HFFc6 (cell line): ENCODE results near the gene CDRT15. TPM values are rescaled to one million over a fixed set of nuclear protein-coding genes. Genes with fewer than 3 reads are reported as not detected.
A peak's percentile ranks its signal among the peaks of the same experiment; 100 is the strongest.
"Not testable (repeated sequence)": the region's sequence is repeated elsewhere in the genome, so short reads cannot be mapped to it uniquely, and the experiment has no call there.

Experiments used
- DNase-seq: peaks from one replicate; pipeline ENCODE4 v3.0.0-alpha.2; 2018
- H3K27ac Mint-ChIP-seq: 2 replicates; pipeline ENCODE4 v1.8.0; 2020; ENCODE audit warnings: mild to moderate bottlenecking, mixed read lengths
- H3K27me3 Mint-ChIP-seq: 2 replicates; pipeline ENCODE4 v1.8.0; 2021; ENCODE audit warnings: mild to moderate bottlenecking, moderate library complexity, mixed read lengths; ENCODE audit not compliant: insufficient read depth
- H3K36me3 Mint-ChIP-seq: 2 replicates; pipeline ENCODE4 v1.8.0; 2021; ENCODE audit warnings: low read depth, mixed read lengths
- H3K4me1 Mint-ChIP-seq: 2 replicates; pipeline ENCODE4 v1.8.0; 2020; ENCODE audit warnings: low read depth, mixed read lengths
- H3K4me3 Mint-ChIP-seq: 2 replicates; pipeline ENCODE4 v1.8.0; 2020; ENCODE audit warnings: mild to moderate bottlenecking, moderate library complexity, mixed read lengths
- H3K9me3 Mint-ChIP-seq: 2 replicates; pipeline ENCODE4 v1.8.0; 2020; ENCODE audit warnings: mild to moderate bottlenecking, mixed read lengths
- CTCF ChIP-seq: fragments of 200-600 bp; sonication (generic); IDR thresholded peaks from 2 replicates; pipeline ENCODE4 v1.5.0; 2021; ENCODE audit warnings: antibody characterized with exemption, mild to moderate bottlenecking
- total RNA-seq, 6 experiments: library from RNA; stranded (reverse); fragmentation: NEBNext Ultra II Directional; extraction: Animal tissue kit (Norgen Biotek cat#: 25700); gene quantifications; 2 replicates in 1 of 6; 3 replicates in 5 of 6; pipeline ENCODE4 v1.2.3, GENCODE V29; 2021

Gene CDRT15
- total RNA-seq, 6 experiments from 2014 or later: not detected

GRCh38 chr17:14268264-14268663, 31.6 kb upstream of the CDRT15 start:
- no peak for DNase-seq
- Mint-ChIP-seq H3K27me3 (peaks cover 11% of the 10 kb centered on the region; the same call in 1 of the 2 replicates), H3K36me3 (no peaks in the 10 kb centered on the region), H3K27ac (no peak overlapping the region), H3K4me3 (no peak overlapping the region), H3K4me1 (no peaks in the 10 kb centered on the region), H3K9me3 (no peaks in the 10 kb centered on the region)
- peak; percentile 32; the same call in 1 of the 2 replicates for TF ChIP-seq CTCF

GRCh38 chr17:14261406-14261805, 24.7 kb upstream of the CDRT15 start:
- no peak overlapping the region for H3K4me3 Mint-ChIP-seq
- peaks cover 17% of the 10 kb centered on the region for H3K27me3 Mint-ChIP-seq
- no peaks in the 10 kb centered on the region for H3K9me3 Mint-ChIP-seq
- H3K27ac Mint-ChIP-seq: no peak overlapping the region
- H3K4me1 Mint-ChIP-seq: no peaks in the 10 kb centered on the region
- DNase-seq: no peak
- no peaks in the 10 kb centered on the region for H3K36me3 Mint-ChIP-seq
- no peak for TF ChIP-seq CTCF

GRCh38 chr17:14245629-14246028, 9.0 kb upstream of the CDRT15 start:
- no peak for TF ChIP-seq CTCF
- Mint-ChIP-seq H3K36me3 (no peaks in the 10 kb centered on the region), H3K27ac (no peak overlapping the region), H3K9me3 (no peaks in the 10 kb centered on the region), H3K4me1 (no peaks in the 10 kb centered on the region), H3K27me3 (no peaks in the 10 kb centered on the region; the same call in 1 of the 2 replicates), H3K4me3 (no peak overlapping the region)
- no peak for DNase-seq

GRCh38 chr17:14245002-14245401, 8.3 kb upstream of the CDRT15 start:
- Mint-ChIP-seq H3K4me3 (no peak overlapping the region), H3K27ac (no peak overlapping the region), H3K9me3 (no peaks in the 10 kb centered on the region), H3K36me3 (no peaks in the 10 kb centered on the region), H3K27me3 (no peaks in the 10 kb centered on the region; the same call in 1 of the 2 replicates), H3K4me1 (no peaks in the 10 kb centered on the region)
- DNase-seq: no peak
- TF ChIP-seq CTCF: no peak

- not testable (repeated sequence) for H3K4me3 Mint-ChIP-seq, DNase-seq, H3K9me3 Mint-ChIP-seq, H3K4me1 Mint-ChIP-seq, H3K27ac Mint-ChIP-seq, H3K27me3 Mint-ChIP-seq, H3K36me3 Mint-ChIP-seq
These were observed 2.6 kb upstream of the CDRT15 start for GRCh38 chr17:14239271-14239670.

- not testable (repeated sequence) for H3K4me3 Mint-ChIP-seq, H3K36me3 Mint-ChIP-seq
These were observed 630 bp downstream of the CDRT15 start for GRCh38 chr17:14236032-14236431.

GRCh38 chr17:14235047-14235446, 1.6 kb downstream of the CDRT15 start:
- not testable (repeated sequence) for DNase-seq, H3K4me1 Mint-ChIP-seq, H3K36me3 Mint-ChIP-seq, H3K27ac Mint-ChIP-seq, H3K9me3 Mint-ChIP-seq, H3K27me3 Mint-ChIP-seq, H3K4me3 Mint-ChIP-seq

More at GRCh38 chr17:14236032-14236431, 630 bp downstream of the CDRT15 start:
- H3K27ac Mint-ChIP-seq, H3K9me3 Mint-ChIP-seq, DNase-seq, H3K4me1 Mint-ChIP-seq, H3K27me3 Mint-ChIP-seq: not testable (repeated sequence)

GRCh38 chr17:14231187-14231586, 5.5 kb downstream of the CDRT15 start:
- not testable (repeated sequence) for H3K9me3 Mint-ChIP-seq, H3K36me3 Mint-ChIP-seq, H3K27me3 Mint-ChIP-seq, DNase-seq
- peaks cover 30% of the 10 kb centered on the region for H3K4me1 Mint-ChIP-seq
- H3K27ac Mint-ChIP-seq: peak overlapping the region; percentile 20; the same call in 1 of the 2 replicates
- H3K4me3 Mint-ChIP-seq: peak overlapping the region; percentile 65
